ENCODE results near the gene ZFYVE28. TPM values are rescaled to one million over a fixed set of nuclear protein-coding genes. Genes with fewer than 3 reads are reported as not detected.

ZFYVE28 gene
- total RNA-seq, 3 donors from 2014 or later (not counting 1 experiment from before 2014, with no cell fraction given) = 85.4 to 107 (median 104) TPM

- H3K9me3 Mint-ChIP-seq = no peaks in the 10 kb centered on the region
- H3K27me3 Mint-ChIP-seq (ENCODE audit: low read depth in 2 of 2) = no peaks in the 10 kb centered on the region
- WGBS (ENCODE audit: insufficient coverage) = 94% methylated on average over 18 of the region's 18 CpGs
- ATAC-seq = no peak
- intact Hi-C loops (cut with micrococcal nuclease) = no loop called here
- H3K36me3 Mint-ChIP-seq = no peaks in the 10 kb centered on the region
- Histone ChIP-seq H3K27ac (ENCODE audit: low read length) (no peak overlapping the region), H3K4me1 (ENCODE audit: control insufficient read depth, insufficient read depth, low read length) (peaks cover 39% of the 10 kb centered on the region), H3K9me3 (ENCODE audit: control insufficient read depth, insufficient read depth, low read length) (no peaks in the 10 kb centered on the region), H3K36me3 (ENCODE audit: control insufficient read depth, insufficient read depth, low read length) (peaks cover 33% of the 10 kb centered on the region), H3K27me3 (ENCODE audit: control insufficient read depth, insufficient read depth, low read length) (no peaks in the 10 kb centered on the region), H3K4me3 (ENCODE audit: low read length) (no peak overlapping the region)
- peaks cover 6 to 20% of the 10 kb centered on the region in 2 donors for H3K4me1 Mint-ChIP-seq
- TF ChIP-seq CTCF (IDR thresholded peaks at IDR 0.05) = no peak
- DNase-seq = peak in 1 of 2 donors; percentile 15
- H3K27ac Mint-ChIP-seq = no peak overlapping the region
- no peak overlapping the region for H3K4me3 Mint-ChIP-seq
These were observed 160.1 kb downstream of the ZFYVE28 start for GRCh38 chr4:2258091-2259035.

DNA sequence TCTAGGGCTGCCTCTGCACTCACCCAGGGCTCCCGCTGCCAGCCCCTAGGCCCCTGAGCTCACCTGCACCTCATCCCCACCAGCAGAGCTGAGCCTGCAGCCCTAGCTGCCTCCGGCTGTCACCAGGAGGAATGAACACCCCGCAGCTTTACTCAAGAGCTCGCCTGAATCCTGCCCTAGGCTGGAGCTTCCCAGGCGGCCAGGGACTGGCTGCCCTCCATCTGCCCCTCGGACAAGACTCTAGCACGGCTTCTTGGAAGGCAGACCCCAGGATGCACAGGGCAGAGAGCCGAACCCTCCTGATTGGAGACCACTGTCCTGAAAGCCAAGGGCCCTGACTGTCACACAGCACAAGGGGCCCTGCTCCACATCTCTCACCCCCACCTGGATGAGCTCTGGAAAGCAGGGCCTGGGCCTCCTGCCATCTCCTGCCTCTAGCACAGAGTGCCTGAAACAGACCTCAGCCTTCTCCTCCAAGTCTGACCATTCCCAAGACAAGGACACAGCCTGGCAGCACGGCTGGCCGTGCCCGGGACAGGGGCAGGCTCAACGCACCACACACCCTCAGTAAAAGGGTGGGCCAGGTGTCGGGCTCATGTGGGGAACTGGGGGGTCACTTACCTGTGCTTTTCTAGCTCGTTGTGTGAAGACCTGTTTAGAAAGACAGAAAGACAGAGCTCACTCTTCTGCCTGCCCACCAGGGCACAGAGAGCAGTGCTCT lies 160.9 kb downstream of the ZFYVE28 start:
- Histone ChIP-seq H3K4me1 (ENCODE audit: control insufficient read depth, insufficient read depth, low read length) (peaks cover 30% of the 10 kb centered on the region), H3K36me3 (ENCODE audit: control insufficient read depth, insufficient read depth, low read length) (peaks cover 37% of the 10 kb centered on the region), H3K27ac (ENCODE audit: low read length) (no peak overlapping the region), H3K4me3 (ENCODE audit: low read length) (no peak overlapping the region), H3K9me3 (ENCODE audit: control insufficient read depth, insufficient read depth, low read length) (no peaks in the 10 kb centered on the region), H3K27me3 (ENCODE audit: control insufficient read depth, insufficient read depth, low read length) (no peaks in the 10 kb centered on the region)
- 95% methylated on average over 14 of the region's 14 CpGs for WGBS (ENCODE audit: insufficient coverage)
- no peak overlapping the region for H3K4me3 Mint-ChIP-seq
- TF ChIP-seq CTCF (IDR thresholded peaks at IDR 0.05) = no peak
- DNase-seq (peak in 1 of 2 donors; percentile 15), ATAC-seq (no peak)
- no peaks in the 10 kb centered on the region for H3K36me3 Mint-ChIP-seq
- intact Hi-C loops (cut with micrococcal nuclease) = no loop called here
- no peaks in the 10 kb centered on the region for H3K27me3 Mint-ChIP-seq (ENCODE audit: low read depth in 2 of 2)
- H3K9me3 Mint-ChIP-seq = no peaks in the 10 kb centered on the region
- H3K4me1 Mint-ChIP-seq = peaks cover 6 to 20% of the 10 kb centered on the region in 2 donors
- peak overlapping the region; percentile 57 to 70 for H3K27ac Mint-ChIP-seq

GRCh38 chr4:2256781-2257191 lies 161.7 kb downstream of the ZFYVE28 start:
- Histone ChIP-seq H3K4me1 (ENCODE audit: control insufficient read depth, insufficient read depth, low read length) (peaks cover 30% of the 10 kb centered on the region), H3K4me3 (ENCODE audit: low read length) (no peak overlapping the region), H3K9me3 (ENCODE audit: control insufficient read depth, insufficient read depth, low read length) (no peaks in the 10 kb centered on the region), H3K27me3 (ENCODE audit: control insufficient read depth, insufficient read depth, low read length) (no peaks in the 10 kb centered on the region), H3K36me3 (ENCODE audit: control insufficient read depth, insufficient read depth, low read length) (peaks cover 41% of the 10 kb centered on the region), H3K27ac (ENCODE audit: low read length) (no peak overlapping the region)
- H3K27me3 Mint-ChIP-seq (ENCODE audit: low read depth in 2 of 2) = no peaks in the 10 kb centered on the region
- TF ChIP-seq CTCF (IDR thresholded peaks at IDR 0.05) = no peak
- H3K4me3 Mint-ChIP-seq = peak overlapping the region; percentile 35
- H3K36me3 Mint-ChIP-seq = no peaks in the 10 kb centered on the region
- WGBS (ENCODE audit: insufficient coverage) = 86% methylated on average over 12 of the region's 12 CpGs
- DNase-seq = peak in 1 of 2 donors; percentile 13
- no peaks in the 10 kb centered on the region for H3K9me3 Mint-ChIP-seq
- H3K4me1 Mint-ChIP-seq = peaks cover 6 to 20% of the 10 kb centered on the region in 2 donors
- peak overlapping the region; percentile 57 to 70 for H3K27ac Mint-ChIP-seq
- intact Hi-C loops (cut with micrococcal nuclease) = no loop called here
- no peak for ATAC-seq

Measured in natural killer cell (primary cell).